Small intestine (tissue), 7 donors: Measurements from ENCODE around the gene TRPM5. TPM values are rescaled to one million over a fixed set of nuclear protein-coding genes. Genes with fewer than 3 reads are reported as not detected.
A peak's percentile ranks its signal among the peaks of the same experiment; 100 is the strongest.

Source experiments
- DNase-seq, 2 donors: peaks; one replicate each; pipeline versions ENCODE4 v3.0.0 to v3.0.0-alpha.2; 2013
- FAIRE-seq: peaks from 2 replicates; lab custom pipeline; 2012; peaks lifted over from hg19 to GRCh38; lab: Jason Lieb, UNC
- H3K27ac ChIP-seq, 3 donors: one replicate each; pipeline ENCODE4 v1.5.1; 2013; ENCODE audit warnings: low read length in 2 of 3, mild to moderate bottlenecking in 2 of 3, control low read depth in 1 of 3, inconsistent platforms in 1 of 3, low read depth in 1 of 3, moderate library complexity in 1 of 3
- H3K27me3 ChIP-seq, 3 donors: one replicate each; pipeline ENCODE4 v1.6.1; 2013; ENCODE audit warnings: low read length in 3 of 3, inconsistent platforms in 1 of 3; ENCODE audit not compliant: control insufficient read depth in 3 of 3, insufficient read depth in 3 of 3
- H3K36me3 ChIP-seq, 3 donors: one replicate each; pipeline ENCODE4 v1.6.1; 2013; ENCODE audit warnings: low read length in 3 of 3, inconsistent platforms in 1 of 3, low read depth in 1 of 3, mild to moderate bottlenecking in 1 of 3, moderate library complexity in 1 of 3; ENCODE audit not compliant: control insufficient read depth in 3 of 3, insufficient read depth in 2 of 3
- H3K4me1 ChIP-seq, 3 donors: one replicate each; pipeline ENCODE4 v1.6.1; 2013; ENCODE audit warnings: low read length in 2 of 3, inconsistent platforms in 1 of 3, low read depth in 1 of 3, mild to moderate bottlenecking in 1 of 3, moderate library complexity in 1 of 3; ENCODE audit not compliant: control insufficient read depth in 3 of 3, insufficient read depth in 2 of 3
- H3K4me3 ChIP-seq, 3 donors: one replicate each; pipeline ENCODE4 v1.5.1; 2013; ENCODE audit warnings: low read length in 3 of 3, control low read depth in 1 of 3, inconsistent platforms in 1 of 3, low read depth in 1 of 3, mild to moderate bottlenecking in 1 of 3, moderate library complexity in 1 of 3
- H3K9me3 ChIP-seq, 2 donors: one replicate each; pipeline ENCODE4 v1.6.1; 2013; ENCODE audit warnings: low read depth in 1 of 2, low read length in 1 of 2; ENCODE audit not compliant: control insufficient read depth in 2 of 2, insufficient read depth in 1 of 2
- WGBS, 3 donors: extraction: QIAGEN DNeasy Blood & Tissue Kit; methylation state at CpG; one replicate each; pipeline ENCODE4 v1.1.7; 2013; 5-methylcytosine and 5-hydroxymethylcytosine counted together
- polyA plus RNA-seq, 4 donors: library from polyadenylated mRNA; stranded (reverse) in 3 of 4; unstranded in 1 of 4; fragments of 200-250 nt in 3 of 4; fragments of 120-200 nt in 1 of 4; gene quantifications; one replicate each; pipeline versions ENCODE4 v1.2.1 to v1.2.3, GENCODE V29; 2013
- donor health status: healthy with polysubstance abuse.
- donor health status: control.
- donor health status: control.
- donor health status: Bipolar disorder and iron deficiency.
- donor health status: healthy.

Gene TRPM5
- polyA plus RNA-seq, 4 donors, result 1.3 to 10.0 (median 2.9) TPM

GRCh38 chr11:2433106-2433925 lies 11.0 kb downstream of the TRPM5 start:
- Histone ChIP-seq H3K4me3 (no peak overlapping the region), H3K36me3 (peaks cover 0 to 2% (median 0%) of the 10 kb centered on the region in 3 donors), H3K27me3 (no peaks in the 10 kb centered on the region), H3K9me3 (no peaks in the 10 kb centered on the region), H3K27ac (no peak overlapping the region), H3K4me1 (no peaks in the 10 kb centered on the region)
- FAIRE-seq, result no peak
- 91 to 93% (median 93%) methylated on average over 22 of the region's 22 CpGs for WGBS, 3 donors
- no peak for DNase-seq

DNA sequence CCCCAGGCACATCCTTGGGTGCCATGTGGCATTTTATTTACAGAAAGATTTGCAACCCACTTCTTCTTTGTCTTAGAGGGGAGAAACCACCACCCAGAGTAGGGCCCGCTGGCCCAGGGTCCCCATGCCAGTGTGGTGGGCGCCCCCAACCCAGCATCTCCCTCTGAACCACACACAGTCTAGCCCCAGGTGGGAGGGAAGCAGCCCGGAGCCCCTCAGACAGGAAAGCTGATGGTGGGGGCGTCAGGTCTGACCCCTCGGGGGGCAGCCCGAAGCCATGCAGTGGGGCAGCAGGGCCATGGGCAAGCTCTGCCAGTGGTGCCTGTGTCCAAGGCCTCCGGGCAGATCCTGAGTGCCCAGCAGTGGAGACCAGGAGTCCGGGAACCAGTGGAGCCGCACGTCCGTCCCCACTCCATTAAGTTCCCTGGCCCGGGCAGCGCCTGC lies 11.7 kb downstream of the TRPM5 start:
- DNase-seq (no peak), FAIRE-seq (no peak)
- WGBS, 3 donors, result 89 to 95% (median 92%) methylated on average over 13 of the region's 13 CpGs

GRCh38 chr11:2432171-2432621 lies 12.1 kb downstream of the TRPM5 start:
- 73 to 87% (median 80%) methylated on average over 10 to 15 of the region's 15 CpGs for WGBS, 3 donors
- DNase-seq, result no peak
- Histone ChIP-seq H3K27me3 (no peaks in the 10 kb centered on the region), H3K4me3 (no peak overlapping the region), H3K36me3 (peaks cover 0 to 2% (median 0%) of the 10 kb centered on the region in 3 donors), H3K4me1 (no peaks in the 10 kb centered on the region), H3K27ac (no peak overlapping the region), H3K9me3 (no peaks in the 10 kb centered on the region)
- no peak for FAIRE-seq

More for the DNA sequence above, 11.7 kb downstream of the TRPM5 start:
- Histone ChIP-seq H3K4me1 (no peaks in the 10 kb centered on the region), H3K36me3 (peaks cover 0 to 2% (median 0%) of the 10 kb centered on the region in 3 donors), H3K4me3 (no peak overlapping the region), H3K27me3 (no peaks in the 10 kb centered on the region), H3K9me3 (no peaks in the 10 kb centered on the region), H3K27ac (no peak overlapping the region)

- no peaks in the 10 kb centered on the region for H3K4me1 ChIP-seq
- no peaks in the 10 kb centered on the region for H3K27me3 ChIP-seq
- 71 to 92% (median 85%) methylated on average over 1 of the region's 1 CpG for WGBS, 3 donors
- no peaks in the 10 kb centered on the region for H3K9me3 ChIP-seq
- H3K27ac ChIP-seq, result no peak overlapping the region
- H3K4me3 ChIP-seq, result no peak overlapping the region
- FAIRE-seq (no peak), DNase-seq (no peak)
- peaks cover 0 to 2% (median 0%) of the 10 kb centered on the region in 3 donors for H3K36me3 ChIP-seq
Observed at GRCh38 chr11:2431395-2431794, 12.9 kb downstream of the TRPM5 start.

DNA sequence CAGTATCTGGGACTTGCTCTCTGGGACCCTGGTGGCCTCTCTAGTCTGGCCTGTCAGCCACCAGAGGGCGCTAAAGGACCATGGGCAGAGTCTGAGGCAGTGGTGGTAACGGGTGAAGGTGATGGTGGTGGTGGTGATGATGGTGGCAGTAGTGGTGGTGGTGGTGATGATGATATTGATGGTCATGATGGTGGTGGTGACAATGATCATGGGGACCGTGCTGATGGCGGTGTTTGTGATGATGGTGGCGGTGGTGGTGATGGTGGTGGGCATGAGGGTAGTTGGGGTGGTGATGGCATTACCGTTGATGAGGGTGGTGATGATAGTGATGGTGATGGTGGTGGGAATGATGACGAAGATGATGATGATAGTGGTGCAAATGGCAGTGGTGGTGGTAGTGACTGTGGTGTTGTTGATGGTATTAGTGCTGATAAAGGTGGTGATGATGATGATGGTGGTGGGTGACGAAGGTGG lies 16.0 kb downstream of the TRPM5 start:
- WGBS, 3 donors, result 51 to 64% (median 53%) methylated on average over 8 of the region's 8 CpGs
- FAIRE-seq, result no peak
- H3K27ac ChIP-seq, result no peak overlapping the region
- no peaks in the 10 kb centered on the region for H3K27me3 ChIP-seq
- H3K4me3 ChIP-seq, result no peak overlapping the region
- DNase-seq, result peak; percentile 76 to 83
- no peaks in the 10 kb centered on the region for H3K4me1 ChIP-seq
- H3K36me3 ChIP-seq, result no peaks in the 10 kb centered on the region
- no peaks in the 10 kb centered on the region for H3K9me3 ChIP-seq

DNA sequence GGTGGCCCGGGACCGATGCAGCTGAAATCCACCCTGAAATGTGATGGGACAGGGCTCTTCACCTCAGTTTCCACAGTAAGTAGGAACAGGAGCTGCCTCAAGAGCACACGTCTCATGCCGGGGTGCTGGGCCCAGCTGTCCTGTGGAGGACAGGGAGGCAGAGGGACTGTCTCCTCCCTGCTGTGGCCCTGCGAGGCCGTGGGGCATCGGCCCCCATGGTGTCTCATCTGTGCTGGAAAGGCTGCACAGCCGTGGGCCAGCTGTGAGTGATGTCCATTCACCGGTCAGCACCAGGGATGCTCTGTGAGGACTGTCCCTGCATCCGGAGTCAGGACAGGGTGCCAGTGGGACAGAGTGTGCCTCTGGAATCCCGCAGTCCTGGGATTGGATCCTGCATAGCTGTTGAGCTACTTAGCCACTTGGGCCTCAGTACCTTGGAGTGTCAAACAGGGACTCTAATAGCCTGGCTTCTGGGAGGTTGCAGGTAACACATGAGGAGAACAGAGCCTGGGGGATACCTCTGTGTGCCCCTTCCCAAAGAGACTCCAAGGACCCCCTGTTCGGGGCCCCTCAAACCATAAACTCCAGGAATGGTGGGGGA lies 16.5 kb downstream of the TRPM5 start:
- 42 to 65% (median 51%) methylated on average over 12 of the region's 12 CpGs for WGBS, 3 donors
- FAIRE-seq (no peak), DNase-seq (peak in 1 of 2 donors; percentile 23)

GRCh38 chr11:2426826-2427521 lies 17.3 kb downstream of the TRPM5 start:
- Histone ChIP-seq H3K4me1 (no peaks in the 10 kb centered on the region), H3K27me3 (no peaks in the 10 kb centered on the region), H3K27ac (no peak overlapping the region), H3K9me3 (no peaks in the 10 kb centered on the region), H3K36me3 (no peaks in the 10 kb centered on the region), H3K4me3 (no peak overlapping the region)
- 11 to 68% (median 47%) methylated on average over 13 to 14 of the region's 14 CpGs for WGBS, 3 donors
- FAIRE-seq, result no peak
- DNase-seq, result peak in 1 of 2 donors; percentile 78

More for the DNA sequence above, 16.5 kb downstream of the TRPM5 start:
- no peaks in the 10 kb centered on the region for H3K27me3 ChIP-seq
- no peak overlapping the region for H3K27ac ChIP-seq
- no peaks in the 10 kb centered on the region for H3K4me1 ChIP-seq
- no peaks in the 10 kb centered on the region for H3K36me3 ChIP-seq
- H3K9me3 ChIP-seq, result no peaks in the 10 kb centered on the region
- H3K4me3 ChIP-seq, result no peak overlapping the region

GRCh38 chr11:2426221-2426620 lies 18.1 kb downstream of the TRPM5 start:
- WGBS, 3 donors, result 35 to 75% (median 47%) methylated on average over 13 of the region's 13 CpGs
- no peak for DNase-seq
- H3K36me3 ChIP-seq, result no peaks in the 10 kb centered on the region
- no peaks in the 10 kb centered on the region for H3K27me3 ChIP-seq
- H3K9me3 ChIP-seq, result no peaks in the 10 kb centered on the region
- H3K4me3 ChIP-seq, result no peak overlapping the region
- FAIRE-seq, result no peak
- peaks cover 0 to 5% (median 0%) of the 10 kb centered on the region in 3 donors for H3K4me1 ChIP-seq
- H3K27ac ChIP-seq, result no peak overlapping the region
